GM03348 (cell line): Measurements from ENCODE around the gene ARHGAP44.
"Not testable (repeated sequence)": the region's sequence is repeated elsewhere in the genome, so short reads cannot be mapped to it uniquely, and the experiment has no call there.

Experiments
- DNase-seq: peaks from one replicate; pipeline ENCODE4 v3.0.0; 2012; ENCODE audit warnings: low spot score

Gene ARHGAP44

DNA sequence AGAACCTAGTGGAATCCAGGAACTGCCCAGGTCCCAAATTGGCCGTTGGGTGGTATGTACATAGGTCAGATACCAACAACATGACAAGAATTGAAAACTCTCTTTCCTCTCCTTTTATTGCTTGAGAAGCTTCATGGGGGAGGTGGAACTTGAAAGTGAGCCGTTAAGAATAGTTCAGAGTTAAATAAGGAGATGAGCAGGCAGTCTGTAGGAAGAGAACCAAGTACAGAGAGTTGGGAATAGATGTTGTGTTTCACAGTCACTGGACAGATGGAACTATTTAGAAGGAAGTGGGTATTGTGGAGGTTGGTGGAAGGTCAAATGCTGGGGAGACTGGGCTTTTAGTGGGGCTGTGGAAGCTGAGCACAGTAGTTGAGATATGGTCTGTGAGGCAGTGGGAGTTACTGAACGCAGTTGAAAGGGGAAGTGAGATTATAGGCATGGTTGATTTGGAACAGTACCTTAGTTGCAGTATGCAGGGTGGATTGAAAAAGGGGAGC, 26.4 kb downstream of the ARHGAP44 start:
- DNase-seq: no peak

DNA sequence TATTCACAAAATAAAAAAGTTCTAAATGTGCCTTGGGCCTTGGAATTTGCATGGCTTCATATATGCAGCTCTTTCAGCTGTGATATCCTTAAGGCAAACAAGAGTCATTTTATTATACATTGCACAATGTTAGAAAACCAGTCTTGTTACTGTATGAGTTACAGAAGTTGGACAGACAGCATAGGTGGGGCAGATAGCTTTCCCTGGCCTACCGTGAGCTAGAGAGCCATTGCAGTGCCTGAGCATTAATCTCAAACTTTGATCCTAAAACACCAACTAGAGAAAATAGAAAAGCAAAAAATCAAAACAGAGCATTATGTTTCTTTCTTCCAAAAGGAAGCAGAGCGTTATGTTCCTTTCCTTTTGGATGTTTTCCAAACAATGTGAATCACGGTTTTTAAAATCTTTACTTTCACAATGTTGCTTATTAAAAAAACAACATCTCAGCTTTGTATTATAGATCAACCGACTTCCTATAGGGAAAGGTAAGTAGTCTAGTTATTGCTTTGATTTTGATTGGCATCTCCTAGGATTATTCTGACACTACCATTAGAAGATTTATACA, 32.2 kb downstream of the ARHGAP44 start:
- DNase-seq: no peak

- no peak for DNase-seq
These were observed 37.1 kb downstream of the ARHGAP44 start for GRCh38 chr17:12826431-12826830.

GRCh38 chr17:12830777-12831247, 41.5 kb downstream of the ARHGAP44 start:
- no peak for DNase-seq

DNA sequence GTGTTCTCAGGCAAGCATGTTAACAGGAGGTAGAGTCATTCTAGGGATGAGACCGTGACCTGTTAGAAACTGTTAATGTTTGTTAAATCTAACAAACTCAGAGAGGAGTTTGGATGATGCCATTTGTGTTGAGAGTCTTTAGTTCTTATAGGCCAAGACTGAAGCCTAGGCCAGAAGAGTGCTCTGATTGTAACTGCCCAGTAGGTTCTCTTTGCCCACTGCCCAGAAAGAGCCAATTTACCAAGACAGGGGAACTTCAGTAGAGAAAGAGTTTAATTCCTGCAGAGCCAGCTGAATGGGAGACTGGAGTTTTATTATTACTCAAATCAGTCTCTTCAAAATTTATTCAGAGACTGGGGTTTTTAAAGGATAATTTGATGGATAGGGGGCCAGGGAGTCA, 42.5 kb downstream of the ARHGAP44 start:
- no peak for DNase-seq

DNA sequence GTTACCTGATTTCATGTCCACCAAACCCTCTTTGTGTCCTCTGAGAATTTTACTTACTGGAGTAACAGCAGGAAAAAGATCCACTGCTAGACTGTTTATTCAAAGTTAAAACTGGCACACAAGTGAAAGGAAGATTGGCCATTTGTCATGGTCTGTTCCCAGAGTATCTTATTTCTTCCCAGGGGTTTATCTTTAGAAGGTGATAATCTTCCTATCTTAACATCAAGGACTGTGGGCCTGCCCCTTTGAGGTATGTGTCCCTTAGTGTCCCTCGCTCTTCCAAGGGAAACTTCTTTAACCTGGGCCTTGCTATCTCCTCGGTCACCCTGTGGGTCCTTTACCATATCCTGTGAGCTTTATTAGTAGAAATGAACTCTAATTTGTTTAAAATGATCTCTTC, 49.7 kb downstream of the ARHGAP44 start:
- no peak for DNase-seq

GRCh38 chr17:12842936-12843335, 53.6 kb downstream of the ARHGAP44 start:
- DNase-seq: no peak

DNA sequence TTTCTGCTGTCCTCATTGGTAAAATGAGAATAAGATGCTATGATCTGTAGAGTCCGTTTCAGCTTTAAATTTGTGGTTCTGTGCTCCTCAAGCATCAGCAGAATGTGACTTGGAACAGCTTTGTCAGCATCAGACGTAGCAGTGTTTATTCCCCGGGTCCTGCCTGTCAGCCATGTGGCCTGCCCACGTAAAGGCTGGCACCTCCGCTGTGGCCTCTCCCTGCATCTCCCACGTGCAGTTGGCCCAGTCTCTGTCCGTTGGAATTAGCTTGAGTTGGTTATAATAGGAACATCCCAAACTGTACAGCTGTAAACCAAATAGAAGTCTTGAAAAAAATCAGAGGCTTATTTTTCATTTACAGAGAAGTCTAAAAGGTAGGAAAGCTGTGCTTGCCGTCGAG, 61.7 kb downstream of the ARHGAP44 start:
- no peak for DNase-seq

DNA sequence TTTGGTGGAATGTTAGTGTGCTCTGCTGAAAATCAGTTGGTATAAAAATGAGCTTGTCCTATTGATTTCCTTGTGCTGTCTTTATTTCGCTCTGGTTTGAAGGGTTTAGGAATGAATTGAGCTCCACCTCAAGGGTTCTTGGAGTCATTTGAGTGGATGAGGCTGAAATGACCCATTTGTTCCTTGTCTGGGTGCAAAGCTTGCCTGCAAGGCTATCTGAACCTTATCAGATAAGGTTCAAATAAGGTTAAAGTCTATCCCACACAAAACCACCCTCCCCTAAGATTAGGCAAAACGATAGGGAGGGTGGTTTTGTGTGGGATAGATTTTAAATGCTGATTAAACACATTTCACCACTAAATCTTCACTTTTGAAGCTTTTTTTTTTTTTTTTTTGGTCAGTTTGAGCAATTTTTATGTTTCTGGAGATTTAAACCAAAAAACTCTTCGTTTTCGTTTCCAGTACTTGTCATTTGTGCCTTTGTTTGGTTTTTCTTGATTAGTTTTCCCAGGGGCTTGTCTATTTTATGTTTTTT, 62.7 kb downstream of the ARHGAP44 start:
- DNase-seq: no peak

- DNase-seq: no peak
These were observed 64.6 kb downstream of the ARHGAP44 start for GRCh38 chr17:12853921-12854320.

DNA sequence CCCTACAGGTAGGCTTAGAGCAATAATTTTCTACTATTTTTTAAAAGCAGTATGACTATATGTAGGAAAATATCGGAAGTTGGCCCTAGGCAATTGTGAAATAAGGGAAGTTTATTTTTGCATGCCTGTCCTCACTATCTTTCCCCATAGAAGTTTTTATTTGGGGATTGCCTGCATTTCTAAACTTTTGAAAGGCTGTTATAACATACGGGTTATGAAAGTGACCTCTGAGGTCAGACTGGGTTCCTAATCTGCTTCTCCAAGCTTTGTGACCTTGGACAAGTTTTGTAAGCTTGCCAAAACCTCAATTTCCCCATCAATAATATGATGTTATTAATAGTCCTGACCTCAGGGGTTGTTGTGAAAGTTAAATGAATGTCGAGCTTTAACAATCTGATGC, 67.1 kb downstream of the ARHGAP44 start:
- no peak for DNase-seq

DNA sequence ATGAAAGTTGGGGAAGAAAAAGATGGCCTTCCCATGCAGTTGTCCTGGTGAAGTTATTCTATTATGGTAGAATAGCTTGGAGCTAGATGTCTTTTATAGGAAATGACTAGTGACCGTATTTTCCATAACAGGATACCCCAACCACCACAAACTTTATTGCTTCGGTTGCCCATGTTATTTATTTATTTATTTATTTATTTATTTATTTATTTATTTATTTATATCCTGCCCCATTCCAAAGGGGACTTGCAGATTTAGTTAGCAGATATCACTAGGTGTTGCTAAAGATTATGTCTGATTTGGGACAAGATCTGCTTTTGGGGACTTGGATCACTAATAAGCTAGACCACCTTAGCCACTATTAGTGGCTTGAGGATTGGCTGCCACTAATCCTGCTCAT, 68.3 kb downstream of the ARHGAP44 start:
- no peak for DNase-seq

- DNase-seq: no peak
These were observed 70.2 kb downstream of the ARHGAP44 start for GRCh38 chr17:12859520-12859919.

DNA sequence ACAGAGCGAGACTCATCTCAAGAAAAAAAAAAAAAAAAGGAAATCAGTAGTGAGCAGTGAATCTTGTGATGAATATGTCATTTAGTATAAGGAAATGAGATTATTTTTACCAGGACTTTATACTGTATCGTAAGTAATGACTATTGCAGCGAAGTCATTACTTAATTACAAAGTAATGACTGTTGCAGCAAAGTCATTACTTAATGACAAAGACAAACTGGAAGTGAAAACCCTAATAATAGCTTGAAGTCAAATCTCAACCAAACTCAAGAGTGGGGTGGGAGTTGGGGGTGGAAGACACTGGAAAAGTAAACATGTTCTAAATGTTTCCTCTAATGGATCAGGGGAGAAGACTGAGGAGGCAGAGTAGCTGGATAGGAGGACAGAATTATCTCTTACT, 76.5 kb downstream of the ARHGAP44 start:
- DNase-seq: no peak

GRCh38 chr17:12866244-12866643, 76.9 kb downstream of the ARHGAP44 start:
- no peak for DNase-seq

DNA sequence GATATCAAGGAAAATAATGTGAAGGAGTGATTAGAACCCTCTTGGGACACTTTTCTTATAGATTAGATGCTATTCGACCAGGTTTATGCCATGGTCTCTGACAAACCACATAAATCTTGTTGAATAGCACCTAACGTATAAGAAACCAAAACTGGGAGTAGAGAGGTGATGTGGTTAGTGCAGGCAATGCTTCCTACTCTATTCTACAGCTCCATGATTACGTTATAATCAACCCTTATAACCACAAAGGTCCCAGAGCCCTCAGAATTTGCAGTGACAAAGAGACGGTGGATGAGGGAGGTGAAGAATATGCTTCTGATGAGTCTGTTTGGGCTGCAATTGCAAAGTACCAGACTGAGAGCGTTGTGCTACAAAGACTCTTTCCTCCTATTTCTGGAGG, 78.4 kb downstream of the ARHGAP44 start:
- DNase-seq: no peak

DNA sequence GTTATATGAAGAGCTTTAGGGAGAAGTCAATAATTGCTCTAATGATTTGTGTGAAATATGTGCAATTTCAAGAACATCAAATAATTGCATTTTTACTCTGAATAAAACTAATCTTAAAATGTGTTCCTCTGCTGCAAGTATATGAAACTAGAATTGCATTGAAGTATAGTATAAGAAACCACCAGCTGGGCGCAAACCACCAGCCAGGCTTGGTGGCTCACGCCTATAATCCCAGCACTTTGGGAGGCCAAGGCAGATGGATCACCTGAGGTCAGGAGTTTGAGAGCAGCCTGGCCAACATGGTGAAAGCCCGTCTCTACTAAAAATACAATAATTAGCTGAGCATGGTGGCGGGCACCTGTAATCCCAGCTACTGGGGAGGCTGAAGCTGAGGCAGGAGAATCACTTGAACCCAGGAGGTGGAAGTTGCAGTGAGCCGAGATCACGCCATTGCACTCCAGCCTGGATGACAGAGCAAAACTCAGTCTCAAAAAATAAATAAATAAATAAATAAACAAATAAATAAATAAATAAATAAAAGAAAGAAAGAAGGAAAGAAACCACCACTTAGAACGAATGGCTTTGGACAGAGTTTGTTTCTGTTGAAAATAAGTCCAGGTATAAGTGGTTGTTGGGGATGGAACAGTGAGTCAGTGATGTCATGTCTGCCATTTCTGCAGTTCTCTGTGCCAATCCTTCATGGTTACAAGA, 84.3 kb downstream of the ARHGAP44 start:
- DNase-seq: not testable (repeated sequence)

- DNase-seq: no peak
These were observed 88.8 kb downstream of the ARHGAP44 start for GRCh38 chr17:12877953-12878669.

DNA sequence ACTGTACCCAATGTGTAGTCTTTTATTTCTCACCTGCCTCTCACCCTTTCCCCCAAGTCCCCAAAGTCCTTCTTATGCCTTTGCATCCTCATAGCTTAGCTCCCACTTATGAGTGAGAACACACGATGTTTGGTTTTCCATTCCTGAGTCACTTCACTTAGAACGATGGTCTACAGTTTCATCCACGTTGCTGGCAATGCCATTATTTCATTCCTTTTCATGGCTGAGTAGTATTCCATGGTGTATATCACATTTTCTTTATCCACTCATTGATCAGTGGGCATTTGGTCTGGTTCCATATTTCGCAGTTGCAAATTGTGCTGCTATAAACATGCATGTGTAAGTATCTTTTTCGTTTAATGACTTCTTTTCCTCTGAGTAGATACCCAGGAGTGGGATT, 89.8 kb downstream of the ARHGAP44 start:
- not testable (repeated sequence) for DNase-seq

DNA sequence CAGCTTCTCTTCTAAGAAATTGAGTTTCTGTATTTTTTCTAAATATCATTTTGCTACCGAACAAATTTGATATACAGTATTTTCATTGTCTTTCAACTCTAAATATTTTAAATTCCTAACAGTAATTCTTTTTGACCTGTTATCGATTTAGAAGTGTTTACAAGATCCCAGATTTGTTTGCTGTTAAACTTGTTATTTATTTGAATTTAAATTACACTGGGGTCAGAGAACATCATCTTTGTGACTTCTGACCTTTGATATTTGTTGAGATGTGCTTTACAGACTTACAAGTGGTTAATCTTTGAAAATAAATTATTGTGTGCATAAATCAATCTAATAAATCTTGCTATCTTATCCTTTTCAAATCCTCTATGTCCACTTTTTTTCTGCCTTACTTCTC, 94.2 kb downstream of the ARHGAP44 start:
- no peak for DNase-seq

DNA sequence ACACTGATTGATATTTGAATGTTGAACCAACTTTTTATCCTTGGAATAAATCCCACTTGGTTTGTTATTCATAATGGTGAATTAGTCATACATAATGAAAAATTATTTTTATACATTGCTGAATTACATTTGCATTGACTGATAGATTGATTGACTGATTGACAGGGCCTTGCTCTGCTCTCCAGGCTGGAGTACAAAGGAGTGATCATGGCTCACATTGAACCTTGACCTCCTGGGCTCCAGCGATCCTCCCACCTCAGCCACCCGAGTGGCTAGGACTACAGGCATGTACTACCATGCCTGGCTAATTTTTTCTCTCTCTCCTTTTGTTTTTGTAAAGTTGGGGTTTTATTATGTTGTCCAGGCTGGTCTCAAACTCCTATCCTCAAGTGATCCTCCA, 97.8 kb downstream of the ARHGAP44 start:
- no peak for DNase-seq

GRCh38 chr17:12896180-12896785, 107.0 kb downstream of the ARHGAP44 start:
- DNase-seq: no peak
